HUDEP-2 (cell line): ENCODE results near the gene TACC2.
"Not testable (repeated sequence)": the region's sequence is repeated elsewhere in the genome, so short reads cannot be mapped to it uniquely, and the experiment has no call there.

ENCODE experiments used
- DNase-seq, 76 experiments: peaks; one replicate each; lab custom pipeline; 2025; ENCODE audit not compliant: unreplicated experiment in 76 of 76; lab: John Stamatoyannopoulos, UW

The TACC2 gene

DNA sequence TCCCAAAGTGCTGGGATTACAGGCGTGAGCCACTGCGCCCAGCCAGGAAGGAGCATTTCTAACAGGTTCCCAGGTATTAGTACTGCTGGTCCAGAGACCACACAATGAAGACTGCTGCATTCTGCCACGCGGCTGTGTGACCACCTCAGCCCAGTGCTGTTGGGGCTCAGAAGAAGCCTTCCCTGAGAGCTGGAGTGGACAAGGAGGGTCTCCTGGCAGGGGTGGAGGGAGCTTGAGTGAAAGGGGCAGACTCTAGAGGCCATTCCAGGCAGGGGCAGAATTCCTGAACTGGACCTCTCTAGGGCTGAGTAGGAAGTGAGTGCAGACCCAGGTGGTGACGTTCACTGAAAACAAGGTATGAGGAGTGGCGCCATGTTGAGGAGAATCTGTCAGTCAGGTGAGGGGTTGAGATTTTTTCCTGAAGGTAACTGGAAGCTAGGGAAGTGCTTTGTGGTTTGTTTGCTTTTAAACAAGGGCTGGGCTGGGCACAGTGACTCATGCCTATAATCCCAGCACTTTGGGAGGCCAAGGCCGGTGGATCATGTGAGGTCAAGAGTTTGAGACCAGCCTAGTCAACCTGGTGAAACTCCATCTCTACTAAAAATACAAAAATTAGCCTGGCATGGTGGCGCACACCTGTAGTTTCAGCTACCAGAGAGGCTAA is 67.6 kb downstream of the TACC2 start:
- DNase-seq = no peak

DNA sequence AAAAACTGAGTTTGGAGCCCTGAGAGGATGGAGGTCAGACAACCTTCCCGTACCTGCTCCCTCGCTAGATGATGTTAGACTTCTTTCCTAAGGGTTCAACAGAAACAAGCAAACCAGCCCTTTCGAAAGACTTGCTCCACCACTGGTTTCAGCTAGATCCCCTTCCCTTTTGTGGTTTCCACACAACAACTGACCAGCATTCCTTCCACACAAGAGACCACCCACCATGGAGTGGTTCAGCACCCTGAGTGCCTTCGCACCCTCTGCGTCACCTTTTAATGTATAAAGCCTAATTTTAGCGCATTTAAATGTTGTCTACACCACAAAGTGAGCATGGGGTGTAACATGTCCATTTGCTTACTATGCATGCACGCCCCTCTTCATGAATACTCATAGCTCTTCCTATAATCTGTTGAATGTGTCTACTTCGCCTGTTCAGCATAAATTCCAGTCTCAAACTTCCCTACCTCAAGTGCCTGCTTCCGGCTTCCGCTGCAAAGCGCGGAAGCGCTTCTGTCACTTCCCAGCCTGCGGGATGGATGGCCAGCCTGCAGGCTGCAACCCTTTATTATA is 69.0 kb downstream of the TACC2 start:
- no peak for DNase-seq

DNA sequence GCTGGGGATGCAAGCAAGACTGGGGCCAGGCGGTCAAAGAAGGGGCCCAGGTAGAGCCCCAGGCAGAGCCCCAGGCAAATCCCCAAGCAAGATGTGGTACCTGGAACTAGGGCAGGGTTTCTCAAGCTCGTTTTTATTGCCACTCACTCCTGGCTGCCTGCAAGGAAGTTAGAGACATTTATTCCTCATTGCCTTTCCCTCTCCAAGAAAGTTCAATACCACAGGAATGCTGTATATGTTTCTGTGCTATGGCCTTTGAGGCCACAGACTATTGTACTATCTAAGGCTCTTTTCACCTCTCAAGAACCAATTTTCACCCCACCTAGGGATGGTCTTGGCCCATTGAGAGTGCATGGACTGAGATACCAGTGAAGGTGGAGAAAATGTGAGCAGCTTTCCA is 71.3 kb downstream of the TACC2 start:
- no peak for DNase-seq

DNA sequence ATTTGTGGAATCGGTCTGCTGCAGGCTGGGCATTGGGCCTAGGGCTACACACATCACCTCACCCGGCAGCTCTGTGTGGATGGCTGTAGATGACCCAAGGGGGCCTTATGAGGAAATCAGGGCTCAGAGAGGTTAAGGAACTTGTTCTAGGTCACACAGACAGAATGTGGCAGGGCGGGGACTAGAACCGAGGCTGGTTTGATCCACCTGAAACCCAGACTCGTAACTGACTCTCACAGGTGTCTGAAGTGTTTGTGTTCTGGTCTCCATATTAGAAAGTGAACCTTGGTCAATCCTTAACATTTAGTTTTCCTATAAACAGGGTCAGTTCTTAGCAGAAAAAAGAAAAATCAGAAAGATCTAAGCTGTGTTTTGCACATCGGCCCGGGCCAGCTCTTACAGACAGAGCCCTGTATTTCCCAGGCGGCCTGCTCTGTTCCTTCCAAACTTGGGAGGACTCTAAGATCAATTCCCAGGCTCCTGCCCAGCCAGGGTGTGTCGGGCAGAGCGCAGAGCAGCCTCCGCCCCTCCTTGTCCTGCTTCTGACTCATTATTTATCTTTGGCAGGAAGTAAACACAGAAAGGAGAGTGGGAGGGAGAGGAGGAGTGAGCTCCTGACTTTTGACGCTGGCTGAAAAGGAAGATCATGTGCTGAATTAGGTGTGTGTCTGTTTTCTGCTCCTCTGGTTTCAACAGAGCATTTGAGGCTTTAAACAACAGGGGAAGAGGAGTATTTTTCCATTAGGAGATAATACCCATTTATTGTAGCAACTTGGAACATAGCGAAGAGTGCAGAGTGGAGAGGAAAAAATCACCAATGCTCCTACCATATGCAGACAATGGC is 74.1 kb downstream of the TACC2 start:
- DNase-seq = peak in 72 of 76 experiments; percentile 10 to 85 (median 58)

DNA sequence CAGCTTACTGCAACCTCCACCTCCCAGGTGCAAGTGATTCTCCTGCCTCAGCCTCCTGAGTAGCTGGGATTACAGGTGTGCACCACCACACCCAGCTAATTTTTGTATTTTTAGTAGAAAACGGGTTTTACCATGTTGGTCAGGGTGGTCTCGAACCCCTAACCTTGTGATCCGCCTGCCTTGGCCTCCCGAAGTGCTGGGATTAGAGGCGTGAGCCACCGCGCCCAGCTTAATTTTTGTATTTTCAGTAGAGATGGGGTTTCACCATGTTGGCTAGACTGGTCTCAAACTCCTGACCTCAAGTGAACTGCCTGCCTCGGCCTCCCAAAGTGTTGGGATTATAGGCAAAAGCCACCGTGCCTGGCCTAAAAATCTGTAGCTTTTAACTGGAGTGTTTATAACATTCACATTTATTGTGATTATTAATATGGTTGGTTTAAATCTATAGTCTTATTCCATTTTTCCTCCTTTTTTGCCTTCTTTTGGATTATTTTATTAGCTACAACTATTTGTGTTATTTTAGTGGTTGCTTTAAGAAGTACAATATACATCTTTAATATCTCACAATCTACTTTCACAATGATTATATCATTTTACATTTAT is 77.5 kb downstream of the TACC2 start:
- not testable (repeated sequence) for DNase-seq

DNA sequence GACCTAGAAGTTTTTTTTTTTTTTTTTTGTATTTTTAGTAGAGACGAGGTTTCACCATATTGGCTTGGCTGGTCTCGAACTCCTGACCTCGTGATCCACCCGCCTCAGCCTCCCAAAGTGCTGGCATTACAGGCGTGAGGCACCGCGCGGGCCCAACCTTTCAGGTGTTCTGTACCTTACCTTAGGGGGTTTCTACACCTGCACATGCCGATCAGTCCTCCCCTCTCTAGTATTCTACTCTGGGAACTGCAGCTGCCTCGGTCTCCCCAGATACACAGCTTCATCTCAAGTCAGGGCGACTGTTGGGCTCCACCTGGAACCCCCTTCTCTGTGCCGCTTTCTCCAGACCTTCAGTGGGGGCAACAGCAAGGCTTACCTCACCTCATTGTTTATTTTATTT is 79.9 kb downstream of the TACC2 start:
- DNase-seq = no peak

DNA sequence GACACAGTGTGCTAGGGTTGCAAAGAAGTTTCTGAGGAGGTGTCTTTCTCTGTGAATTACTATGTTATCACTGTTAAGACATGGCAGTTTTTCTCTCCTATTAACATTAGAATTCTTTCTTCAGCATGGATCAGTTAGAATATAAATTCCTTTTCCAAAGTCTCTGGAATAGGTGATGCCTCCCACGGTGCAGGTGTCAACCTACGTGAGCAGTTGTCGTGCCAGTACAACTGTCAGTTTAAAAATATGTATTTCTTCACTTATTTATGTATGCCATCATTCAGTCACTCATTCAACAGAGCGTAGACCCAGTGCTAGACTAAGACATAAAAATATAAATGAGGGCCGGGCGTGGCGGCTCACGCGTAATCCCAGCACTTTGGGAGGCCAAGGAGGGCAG is 83.5 kb downstream of the TACC2 start:
- DNase-seq = no peak

DNA sequence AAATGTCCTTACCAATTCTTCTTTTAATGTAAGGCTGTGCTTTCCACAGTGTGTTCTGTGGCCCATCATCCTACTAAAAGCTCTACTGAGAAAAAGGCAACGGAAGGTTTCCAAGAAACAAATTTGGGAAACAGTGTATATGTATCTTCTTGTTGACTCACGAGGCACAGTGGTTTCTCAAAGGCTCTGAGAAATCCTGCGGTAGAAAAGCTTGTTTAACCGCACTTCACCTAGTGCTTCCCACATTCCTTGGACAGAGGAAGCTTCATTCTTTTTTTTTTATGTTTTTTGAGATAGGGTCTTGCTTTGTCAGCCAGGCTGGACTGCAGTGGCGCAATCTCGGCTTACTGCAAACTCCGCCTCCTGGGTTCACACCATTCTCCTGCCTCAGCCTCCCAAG is 84.5 kb downstream of the TACC2 start:
- no peak for DNase-seq

DNA sequence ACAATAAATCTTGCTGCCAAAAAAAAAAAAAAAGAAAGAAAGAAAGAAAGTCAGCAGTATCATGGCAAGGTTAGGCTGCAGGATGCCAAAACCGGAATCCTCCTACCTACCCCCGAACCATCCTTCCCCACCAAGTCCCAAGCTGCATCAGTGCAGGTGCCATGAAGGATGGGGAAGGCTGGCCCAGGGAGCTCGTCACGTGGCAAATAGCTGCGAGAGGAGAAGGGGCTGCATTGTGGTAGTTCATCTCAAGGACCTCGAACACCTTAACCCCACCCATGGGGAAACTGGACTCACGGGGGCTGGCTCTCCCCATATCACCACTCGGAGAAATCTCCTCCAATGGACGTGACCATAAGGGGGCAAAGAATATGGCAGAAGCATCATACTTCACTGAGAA is 86.2 kb downstream of the TACC2 start:
- no peak for DNase-seq

DNA sequence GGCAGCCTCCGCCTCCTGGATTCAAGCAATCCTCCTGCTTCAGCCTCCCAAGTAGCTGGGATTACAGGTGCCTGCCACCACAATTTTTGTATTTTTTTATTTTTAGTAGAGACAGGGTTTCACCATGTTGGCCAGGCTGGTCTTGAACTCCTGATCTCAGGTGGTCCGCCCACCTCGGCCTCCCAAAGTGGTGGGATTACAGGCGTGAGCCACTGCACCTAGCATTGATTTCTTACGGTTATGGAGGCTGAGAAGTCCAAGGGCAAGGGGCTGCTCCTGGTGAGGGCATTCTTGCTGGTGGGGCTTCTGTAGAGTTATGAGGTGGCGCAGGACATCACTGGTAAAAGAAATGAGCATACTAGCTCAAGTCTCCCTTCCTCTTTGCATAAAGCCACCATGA is 86.9 kb downstream of the TACC2 start:
- not testable (repeated sequence) for DNase-seq

DNA sequence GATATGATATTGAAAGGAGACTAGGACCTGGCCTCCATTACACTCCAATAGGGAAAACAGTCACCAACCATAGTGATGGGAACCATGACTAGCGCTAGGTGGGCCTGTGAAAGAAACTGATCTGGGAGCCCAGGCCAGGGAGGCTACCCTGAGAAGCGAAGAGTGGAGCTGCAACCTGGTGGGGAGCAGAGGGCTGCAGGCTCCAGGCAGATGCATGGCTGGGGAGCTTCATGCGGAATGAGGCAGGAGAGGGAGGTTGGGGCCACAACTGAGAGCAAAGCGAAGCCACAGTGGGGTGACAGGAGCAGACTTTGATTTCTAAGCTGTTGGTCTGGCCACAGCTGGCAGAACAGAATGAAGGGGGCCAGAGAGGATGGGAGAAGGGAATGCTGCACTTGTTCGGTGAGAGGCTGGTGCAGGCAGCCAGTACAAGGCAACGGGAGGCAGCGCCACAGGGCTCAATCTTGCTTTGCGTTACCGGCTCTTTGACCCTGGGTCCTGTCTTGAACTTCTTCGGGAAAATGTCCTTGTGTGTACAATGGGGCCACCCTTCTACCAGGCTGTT is 88.4 kb downstream of the TACC2 start:
- DNase-seq = no peak

DNA sequence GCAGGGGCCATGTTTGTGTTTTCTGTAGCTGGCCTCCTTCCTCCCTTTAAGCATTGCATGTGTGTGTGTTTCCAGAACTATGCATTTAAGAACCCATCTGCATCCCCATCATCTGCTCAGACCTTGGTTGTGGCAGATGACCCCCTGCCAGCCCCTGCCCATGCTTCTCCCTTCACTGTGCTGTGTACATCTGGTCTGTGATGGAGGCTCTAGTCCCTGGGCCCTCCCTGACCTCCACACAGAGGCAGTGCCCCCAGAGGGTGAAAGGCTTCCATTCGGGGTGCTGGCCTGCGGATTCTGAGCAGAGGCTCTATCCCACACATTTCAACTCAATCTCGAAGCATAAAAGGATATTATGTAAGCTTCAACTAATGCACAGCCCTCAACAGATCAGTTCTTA is 89.4 kb downstream of the TACC2 start:
- DNase-seq = no peak

DNA sequence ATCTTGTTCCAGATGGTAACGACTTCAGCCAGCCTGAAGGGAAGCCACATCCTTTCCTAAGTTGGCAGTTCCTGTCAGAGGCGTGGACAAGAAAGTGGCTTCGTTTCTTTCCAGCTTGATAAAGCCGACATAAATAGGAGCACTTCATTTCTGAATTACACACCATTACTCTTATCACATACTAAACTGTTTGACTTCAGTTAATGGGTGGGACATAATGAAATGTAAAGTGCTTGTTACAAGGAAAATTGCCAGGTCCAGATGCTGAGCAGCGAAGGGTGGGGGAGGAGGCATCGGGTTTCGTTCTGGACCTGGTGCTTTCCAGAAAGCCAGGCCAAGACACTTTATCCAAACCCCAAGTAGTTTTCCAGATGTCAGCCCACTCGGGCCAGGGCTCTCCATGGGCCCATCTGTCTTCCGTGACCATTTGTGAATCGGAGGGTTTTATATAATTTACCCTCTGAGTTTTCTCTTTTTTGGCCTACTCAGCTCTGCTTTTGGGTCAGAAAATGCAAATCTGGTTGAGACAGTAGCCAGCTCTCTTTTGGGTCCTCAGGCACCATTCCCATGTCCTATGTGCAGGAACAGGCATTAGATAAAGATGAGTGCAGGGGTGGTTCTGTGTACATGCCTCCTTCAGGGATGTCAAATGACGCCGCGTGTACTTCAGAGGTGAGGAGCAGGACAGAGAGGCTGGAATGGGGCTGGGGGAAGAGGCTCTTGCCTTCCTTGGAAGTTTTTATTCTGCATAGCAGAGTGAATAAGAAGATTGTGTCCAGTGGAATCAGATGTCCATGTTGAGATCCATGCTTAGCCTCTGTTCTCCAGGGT is 90.2 kb downstream of the TACC2 start:
- DNase-seq = peak in 45 of 76 experiments; percentile 2 to 89 (median 42)

DNA sequence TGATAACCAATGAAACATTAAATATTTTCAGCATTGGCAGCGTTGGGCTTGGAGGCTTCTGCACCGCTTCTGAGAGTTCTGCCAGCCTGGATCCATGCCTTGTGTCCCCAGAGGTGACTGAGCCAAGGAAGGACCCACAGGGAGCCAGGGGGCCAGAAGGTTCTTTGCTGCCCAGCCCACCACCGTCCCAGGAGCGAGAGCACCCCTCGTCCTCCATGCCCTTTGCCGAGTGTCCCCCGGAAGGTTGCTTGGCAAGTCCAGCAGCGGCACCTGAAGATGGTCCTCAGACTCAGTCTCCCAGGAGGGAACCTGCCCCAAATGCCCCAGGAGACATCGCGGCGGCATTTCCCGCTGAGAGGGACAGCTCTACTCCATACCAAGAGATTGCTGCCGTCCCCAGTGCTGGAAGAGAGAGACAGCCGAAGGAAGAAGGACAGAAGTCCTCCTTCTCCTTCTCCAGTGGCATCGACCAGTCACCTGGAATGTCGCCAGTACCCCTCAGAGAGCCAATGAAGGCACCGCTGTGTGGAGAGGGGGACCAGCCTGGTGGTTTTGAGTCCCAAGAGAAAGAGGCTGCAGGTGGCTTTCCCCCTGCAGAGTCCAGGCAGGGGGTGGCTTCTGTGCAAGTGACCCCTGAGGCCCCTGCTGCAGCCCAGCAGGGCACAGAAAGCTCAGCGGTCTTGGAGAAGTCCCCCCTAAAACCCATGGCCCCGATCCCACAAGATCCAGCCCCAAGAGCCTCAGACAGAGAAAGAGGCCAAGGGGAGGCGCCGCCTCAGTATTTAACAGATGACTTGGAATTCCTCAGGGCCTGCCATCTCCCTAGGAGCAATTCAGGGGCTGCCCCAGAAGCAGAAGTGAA is 93.9 kb downstream of the TACC2 start:
- no peak for DNase-seq

DNA sequence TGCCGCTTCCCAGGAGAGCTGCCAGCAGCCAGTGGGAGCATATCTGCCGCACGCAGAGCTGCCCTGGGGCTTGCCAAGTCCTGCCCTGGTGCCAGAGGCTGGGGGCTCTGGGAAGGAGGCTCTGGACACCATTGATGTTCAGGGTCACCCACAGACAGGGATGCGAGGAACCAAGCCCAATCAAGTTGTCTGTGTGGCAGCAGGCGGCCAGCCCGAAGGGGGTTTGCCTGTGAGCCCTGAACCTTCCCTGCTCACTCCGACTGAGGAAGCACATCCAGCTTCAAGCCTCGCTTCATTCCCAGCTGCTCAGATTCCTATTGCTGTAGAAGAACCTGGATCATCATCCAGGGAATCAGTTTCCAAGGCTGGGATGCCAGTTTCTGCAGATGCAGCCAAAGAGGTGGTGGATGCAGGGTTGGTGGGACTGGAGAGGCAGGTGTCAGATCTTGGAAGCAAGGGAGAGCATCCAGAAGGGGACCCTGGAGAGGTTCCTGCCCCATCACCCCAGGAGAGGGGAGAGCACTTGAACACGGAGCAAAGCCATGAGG is 94.6 kb downstream of the TACC2 start:
- no peak for DNase-seq

DNA sequence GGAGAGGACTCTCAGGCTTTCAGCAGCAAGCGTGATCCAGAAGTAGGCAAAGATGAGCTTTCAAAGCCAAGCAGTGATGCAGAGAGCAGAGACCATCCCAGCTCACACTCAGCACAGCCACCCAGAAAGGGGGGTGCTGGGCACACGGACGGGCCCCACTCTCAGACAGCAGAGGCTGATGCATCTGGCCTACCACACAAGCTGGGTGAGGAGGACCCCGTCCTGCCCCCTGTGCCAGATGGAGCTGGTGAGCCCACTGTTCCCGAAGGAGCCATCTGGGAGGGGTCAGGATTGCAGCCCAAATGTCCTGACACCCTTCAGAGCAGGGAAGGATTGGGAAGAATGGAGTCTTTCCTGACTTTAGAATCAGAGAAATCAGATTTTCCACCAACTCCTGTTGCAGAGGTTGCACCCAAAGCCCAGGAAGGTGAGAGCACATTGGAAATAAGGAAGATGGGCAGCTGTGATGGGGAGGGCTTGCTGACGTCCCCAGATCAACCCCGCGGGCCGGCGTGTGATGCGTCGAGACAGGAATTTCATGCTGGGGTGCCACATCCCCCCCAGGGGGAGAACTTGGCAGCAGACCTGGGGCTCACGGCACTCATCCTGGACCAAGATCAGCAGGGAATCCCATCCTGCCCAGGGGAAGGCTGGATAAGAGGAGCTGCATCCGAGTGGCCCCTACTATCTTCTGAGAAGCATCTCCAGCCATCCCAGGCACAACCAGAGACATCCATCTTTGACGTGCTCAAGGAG is 95.5 kb downstream of the TACC2 start:
- DNase-seq = no peak

DNA sequence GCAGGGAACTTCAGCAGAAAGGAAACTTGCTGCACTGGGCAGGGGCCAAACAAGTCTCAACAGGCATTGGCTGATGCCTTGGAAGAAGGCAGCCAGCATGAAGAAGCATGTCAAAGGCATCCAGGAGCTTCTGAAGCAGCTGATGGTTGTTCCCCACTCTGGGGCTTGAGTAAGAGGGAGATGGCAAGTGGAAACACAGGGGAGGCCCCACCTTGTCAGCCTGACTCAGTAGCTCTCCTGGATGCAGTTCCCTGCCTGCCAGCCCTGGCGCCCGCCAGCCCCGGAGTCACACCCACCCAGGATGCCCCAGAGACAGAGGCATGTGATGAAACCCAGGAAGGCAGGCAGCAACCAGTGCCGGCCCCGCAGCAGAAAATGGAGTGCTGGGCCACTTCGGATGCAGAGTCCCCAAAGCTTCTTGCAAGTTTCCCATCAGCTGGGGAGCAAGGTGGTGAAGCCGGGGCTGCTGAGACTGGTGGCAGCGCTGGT is 96.5 kb downstream of the TACC2 start:
- no peak for DNase-seq
